Kidney capillary endothelial cell (primary cell): ENCODE measurements around the gene CDH13.
A peak's percentile ranks its signal among the peaks of the same experiment; 100 is the strongest.
"Not testable (repeated sequence)": the region's sequence is repeated elsewhere in the genome, so short reads cannot be mapped to it uniquely, and the experiment has no call there.

Source experiments
- DNase-seq: peaks from one replicate; pipeline ENCODE4 v3.0.0-alpha.2; 2018; ENCODE audit warnings: low spot score

Gene CDH13

DNA sequence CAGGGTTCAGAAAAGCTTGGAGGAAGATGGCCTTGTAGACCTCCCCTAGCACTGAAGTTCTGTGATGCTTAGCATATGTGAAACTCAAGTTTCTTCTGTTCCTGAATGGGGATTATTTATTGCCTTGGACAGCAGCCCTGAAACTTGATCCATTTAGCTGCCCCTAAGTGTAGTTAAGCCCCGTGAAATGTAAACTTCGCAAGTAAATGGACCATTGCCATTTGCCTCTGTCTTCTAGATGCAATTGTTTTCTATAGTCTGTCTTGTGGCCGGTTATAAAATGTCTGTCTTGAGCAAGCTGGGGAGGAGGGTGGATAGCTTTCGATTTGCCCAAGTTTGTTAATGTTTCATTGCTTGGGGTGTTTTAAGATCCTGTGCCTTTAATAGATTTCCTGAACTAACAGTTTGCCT lies 261.8 kb downstream of the CDH13 start:
- DNase-seq: no peak

DNA sequence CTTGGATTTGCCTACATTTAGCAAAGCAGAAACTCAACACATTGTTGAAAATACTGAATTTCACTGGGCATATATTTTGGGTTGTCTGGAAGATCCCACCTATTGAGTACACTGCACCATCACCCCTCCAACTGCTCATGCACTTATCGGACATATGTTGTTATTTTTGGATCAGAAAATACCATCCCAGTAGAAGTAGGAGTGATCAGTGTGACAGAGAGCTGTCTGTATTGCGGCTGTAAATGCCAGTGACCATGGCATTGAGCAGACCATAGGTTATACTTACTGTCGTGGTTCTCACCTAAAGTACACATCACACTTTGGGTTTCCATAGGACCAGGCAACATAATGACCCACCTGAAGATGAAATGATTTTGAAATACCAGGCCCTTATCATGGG lies 264.7 kb downstream of the CDH13 start:
- no peak for DNase-seq

GRCh38 chr16:82891918-82892317 lies 265.1 kb downstream of the CDH13 start:
- DNase-seq: no peak

- no peak for DNase-seq
Observed at GRCh38 chr16:82892324-82892723, 265.6 kb downstream of the CDH13 start.

DNA sequence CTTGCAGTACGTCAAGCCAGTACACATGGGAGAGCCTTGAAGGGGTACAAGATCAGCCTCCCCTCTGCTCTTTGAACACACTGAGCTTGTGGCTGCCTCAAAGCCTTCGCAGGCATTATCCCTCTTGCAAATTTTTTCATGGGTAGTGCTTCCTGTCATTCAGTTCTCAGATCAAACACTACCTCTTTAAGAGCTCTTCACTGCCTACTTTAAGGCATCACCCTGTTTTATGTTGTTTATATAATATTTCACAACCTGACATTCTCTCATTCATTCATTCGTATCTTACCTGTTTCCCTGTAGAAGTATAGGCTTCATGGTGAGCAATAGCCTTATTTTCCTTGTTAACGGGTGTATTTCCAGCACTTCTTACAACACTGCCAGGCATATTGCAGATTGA lies 269.1 kb downstream of the CDH13 start:
- DNase-seq: no peak

GRCh38 chr16:82899006-82899405 lies 272.2 kb downstream of the CDH13 start:
- DNase-seq: no peak

GRCh38 chr16:82899731-82900450 lies 273.1 kb downstream of the CDH13 start:
- DNase-seq: no peak

- no peak for DNase-seq
Observed at GRCh38 chr16:82900559-82900958, 273.8 kb downstream of the CDH13 start.

DNA sequence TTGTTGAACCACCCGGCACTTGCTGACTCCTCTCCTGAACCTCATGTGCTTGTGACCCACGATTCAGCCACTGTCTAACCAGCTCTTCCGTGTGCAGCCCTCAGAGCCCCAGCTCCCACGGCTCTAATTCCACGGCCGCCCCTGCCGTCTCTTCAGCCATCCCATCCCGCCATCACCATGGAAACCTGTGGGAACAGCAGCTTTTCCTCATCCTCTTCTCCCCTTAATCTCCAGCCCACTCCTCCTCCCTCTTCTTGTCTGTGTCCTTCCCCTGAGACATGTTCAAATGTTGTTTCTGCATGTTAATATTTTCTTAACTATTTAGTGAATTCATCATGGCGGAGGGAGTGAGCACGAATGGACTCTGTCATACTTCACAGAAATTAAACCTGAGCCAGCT lies 285.2 kb downstream of the CDH13 start:
- DNase-seq: no peak

DNA sequence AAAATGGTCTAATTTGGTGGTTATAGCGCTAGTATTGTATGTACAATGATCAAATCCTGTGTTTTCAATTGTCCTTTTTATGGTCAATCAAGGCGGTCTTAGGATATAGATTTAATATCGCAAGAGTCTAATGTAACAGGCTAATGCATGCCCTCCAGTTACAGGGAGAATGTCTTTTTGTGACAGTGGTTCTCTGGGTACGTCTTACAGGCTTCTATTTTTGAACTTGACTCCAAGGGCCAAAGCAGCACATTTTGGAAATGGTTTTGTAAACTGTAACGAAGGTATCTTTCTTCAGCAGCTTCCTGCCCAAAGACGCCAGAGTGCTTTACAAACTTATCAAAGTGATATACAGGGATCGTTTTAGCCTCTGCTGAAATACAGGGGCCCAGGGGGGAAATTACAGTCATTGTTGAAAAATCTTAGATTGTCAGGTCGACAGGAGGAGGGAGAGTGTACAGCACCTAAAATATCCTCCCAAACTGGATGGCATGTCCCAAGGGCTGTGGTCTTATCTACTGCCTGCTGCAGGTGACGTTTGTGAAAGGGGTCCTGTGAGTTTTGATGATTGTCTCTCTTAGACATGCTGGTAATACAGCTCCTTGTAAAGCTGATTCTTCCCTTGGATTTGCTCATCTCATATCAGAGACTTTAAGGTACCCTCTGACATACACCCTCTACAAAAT lies 288.5 kb downstream of the CDH13 start:
- DNase-seq: no peak

DNA sequence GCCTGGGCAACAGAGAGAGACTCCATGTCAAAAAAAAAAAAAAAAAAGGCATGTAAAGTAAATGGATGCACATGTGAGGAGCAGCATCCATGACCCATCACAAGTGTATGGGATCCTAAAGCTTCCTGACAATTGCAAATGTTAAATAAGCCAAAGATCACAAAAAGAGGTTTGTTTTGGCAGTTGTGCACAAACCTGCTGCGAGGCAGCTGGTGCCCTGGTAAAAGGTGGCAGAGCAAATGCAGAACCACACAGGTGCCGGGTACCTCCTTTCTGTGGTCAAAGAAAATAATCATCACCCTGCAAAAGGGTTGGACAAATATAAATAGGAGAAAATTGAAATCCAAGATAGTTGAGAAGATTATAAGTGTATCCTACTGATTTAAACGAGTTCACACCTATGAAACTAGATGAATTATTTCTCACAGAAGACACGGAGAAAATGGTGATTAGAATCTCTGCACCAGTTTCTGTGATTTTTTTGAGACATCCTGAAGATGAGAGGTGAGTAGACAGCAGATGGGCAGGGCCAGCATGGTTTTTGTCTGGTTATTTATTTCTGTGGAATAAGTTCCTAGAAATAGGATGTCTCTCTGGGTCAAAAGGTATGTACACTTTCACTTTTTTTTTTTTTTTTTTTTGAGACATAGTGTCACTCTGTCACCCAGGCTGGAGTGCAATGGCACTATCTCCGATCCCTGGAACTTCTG lies 291.3 kb downstream of the CDH13 start:
- no peak for DNase-seq

DNA sequence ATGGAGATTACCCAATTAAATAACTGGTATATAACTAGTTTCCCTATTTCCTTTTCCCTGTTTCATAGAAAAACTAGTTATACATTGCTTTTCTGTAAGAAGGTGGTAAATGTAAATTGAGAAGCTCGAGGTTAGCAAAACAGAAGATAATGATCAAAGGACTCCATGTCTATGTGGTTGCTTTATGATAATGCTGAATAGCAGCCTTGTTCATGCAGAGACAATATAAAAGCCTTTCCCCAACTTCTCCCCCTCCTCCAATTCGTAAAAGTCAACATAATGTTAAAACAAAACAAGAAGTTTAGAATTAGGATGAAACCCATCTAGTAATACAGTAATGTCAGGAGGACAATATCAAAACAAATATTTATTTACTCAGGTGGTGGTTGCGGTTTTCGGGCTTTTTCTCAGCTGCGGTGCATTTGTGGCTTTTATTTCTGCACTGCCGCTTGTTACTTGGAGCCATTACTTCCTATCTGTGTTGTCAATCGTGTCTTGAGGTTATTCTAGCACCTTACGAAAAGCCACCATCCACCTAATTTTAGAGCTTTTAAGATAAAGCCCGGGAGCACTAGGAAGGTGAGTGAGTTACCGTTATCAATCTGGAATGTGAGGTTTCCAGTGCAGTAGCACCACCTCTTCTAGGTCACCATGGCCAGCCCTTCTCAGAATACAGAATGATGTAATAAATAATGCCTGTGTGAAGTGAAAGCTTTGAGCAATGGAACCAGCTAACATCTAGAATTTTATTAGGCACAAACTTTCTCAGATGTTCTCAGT lies 297.5 kb downstream of the CDH13 start:
- DNase-seq: no peak

DNA sequence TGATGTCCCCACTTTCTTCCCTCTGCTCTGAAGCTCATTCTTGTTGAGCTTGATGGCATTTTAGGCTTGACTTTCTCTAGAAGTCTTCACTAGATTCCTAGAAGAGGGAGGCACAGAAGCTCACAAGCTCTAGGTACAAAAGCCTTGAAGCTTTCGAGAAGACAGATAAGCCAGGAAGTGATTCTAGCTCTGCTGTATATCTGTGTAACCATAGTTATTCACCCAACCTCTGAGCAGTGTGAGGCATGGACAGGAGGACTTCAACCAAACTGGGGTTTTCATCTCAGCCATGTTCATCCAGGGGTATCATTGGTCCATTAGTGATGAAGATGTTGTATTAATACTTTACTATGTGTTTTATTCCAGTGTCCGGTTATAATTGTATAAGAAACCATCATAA lies 299.7 kb downstream of the CDH13 start:
- no peak for DNase-seq

GRCh38 chr16:82933933-82934332 lies 307.2 kb downstream of the CDH13 start:
- not testable (repeated sequence) for DNase-seq

GRCh38 chr16:82935766-82936165 lies 309.0 kb downstream of the CDH13 start:
- no peak for DNase-seq

- DNase-seq: peak; percentile 87
Observed at GRCh38 chr16:82936941-82937551, 310.3 kb downstream of the CDH13 start.

DNA sequence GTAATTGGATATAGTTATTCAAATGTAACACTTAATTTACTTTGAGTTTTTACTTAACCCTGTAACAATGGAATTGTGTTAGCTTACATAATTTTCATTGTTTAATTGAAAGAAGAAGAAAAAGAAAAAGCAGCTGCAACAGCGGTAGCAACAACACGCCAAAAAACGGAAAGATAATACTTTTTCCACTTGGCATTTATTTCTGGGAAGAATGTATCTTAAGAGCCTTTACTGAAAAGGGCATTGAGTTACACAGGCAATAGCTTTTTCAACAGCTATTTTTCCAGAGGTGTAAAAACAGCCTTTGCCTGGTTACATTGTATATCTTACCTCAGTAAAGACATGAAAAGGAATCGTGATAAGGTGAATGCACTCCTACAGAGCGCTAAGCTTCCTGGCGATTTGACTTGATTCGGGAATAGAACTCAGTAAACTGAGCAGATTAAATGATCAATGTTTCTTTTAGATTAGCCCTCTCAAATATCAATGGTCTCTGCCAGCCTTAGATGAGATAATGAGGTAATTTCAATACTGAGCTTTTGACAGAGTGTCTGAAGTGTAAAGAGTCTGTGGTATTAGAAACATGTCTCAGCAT lies 311.3 kb downstream of the CDH13 start:
- DNase-seq: no peak

GRCh38 chr16:82943371-82943770 lies 316.6 kb downstream of the CDH13 start:
- DNase-seq: no peak

DNA sequence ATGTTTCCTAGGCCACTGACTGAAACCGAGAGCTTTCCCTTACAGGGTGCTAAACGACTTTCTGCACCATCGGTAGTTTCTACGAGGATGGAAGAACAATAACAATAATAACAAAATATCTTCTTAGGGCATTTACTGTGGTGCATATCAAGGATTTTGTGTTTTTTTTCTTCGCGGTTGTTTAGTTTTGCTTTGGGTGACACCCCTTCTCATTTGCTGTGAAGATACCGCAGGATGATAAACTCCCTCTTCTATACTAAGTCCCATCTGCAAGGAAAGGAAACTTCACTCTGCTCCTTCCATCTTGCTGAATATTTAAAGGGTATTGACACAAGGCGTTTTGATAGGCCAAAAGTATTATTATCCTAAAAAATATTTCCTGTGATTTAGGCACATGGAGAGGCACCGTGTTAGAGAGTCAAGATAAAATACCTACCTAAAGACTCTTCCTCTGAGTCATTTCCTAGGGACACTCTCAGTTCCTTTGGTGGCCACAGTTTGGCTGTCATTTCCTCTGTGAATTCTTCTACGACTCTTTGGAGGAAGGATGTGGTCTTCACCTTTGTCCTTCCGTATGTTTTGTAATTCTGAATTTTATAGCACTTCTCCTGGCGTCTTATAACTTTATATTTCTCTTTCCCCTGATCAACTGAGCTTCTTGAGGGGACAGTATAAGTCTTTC lies 318.8 kb downstream of the CDH13 start:
- peak; percentile 71 for DNase-seq

GRCh38 chr16:82947698-82948097 lies 320.9 kb downstream of the CDH13 start:
- no peak for DNase-seq

DNA sequence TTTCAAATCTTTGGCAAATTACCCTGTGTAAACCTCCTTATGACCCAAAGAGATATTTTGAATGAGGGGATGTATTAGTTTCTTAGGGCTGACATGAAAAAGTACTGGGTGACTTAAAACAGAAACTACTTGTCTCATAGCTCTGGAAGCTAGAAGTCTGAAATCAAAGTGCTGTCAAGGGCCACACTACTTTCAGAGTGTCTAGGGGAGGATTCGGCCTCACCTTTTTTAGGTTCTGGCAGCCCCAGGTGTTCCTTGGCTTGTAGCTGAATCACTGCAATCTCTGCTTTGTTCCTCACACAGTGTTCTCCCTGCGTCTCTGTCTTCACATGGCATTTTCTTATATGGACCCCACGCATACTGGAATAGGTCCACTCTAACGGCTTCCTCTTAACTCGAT lies 322.2 kb downstream of the CDH13 start:
- no peak for DNase-seq
